ENCODE results near the gene NDRG2. TPM values are rescaled to one million over a fixed set of nuclear protein-coding genes. Genes with fewer than 3 reads are reported as not detected.

NDRG2 gene
- total RNA-seq, 1 donor from 2014 or later, result 45.9 TPM

DNA sequence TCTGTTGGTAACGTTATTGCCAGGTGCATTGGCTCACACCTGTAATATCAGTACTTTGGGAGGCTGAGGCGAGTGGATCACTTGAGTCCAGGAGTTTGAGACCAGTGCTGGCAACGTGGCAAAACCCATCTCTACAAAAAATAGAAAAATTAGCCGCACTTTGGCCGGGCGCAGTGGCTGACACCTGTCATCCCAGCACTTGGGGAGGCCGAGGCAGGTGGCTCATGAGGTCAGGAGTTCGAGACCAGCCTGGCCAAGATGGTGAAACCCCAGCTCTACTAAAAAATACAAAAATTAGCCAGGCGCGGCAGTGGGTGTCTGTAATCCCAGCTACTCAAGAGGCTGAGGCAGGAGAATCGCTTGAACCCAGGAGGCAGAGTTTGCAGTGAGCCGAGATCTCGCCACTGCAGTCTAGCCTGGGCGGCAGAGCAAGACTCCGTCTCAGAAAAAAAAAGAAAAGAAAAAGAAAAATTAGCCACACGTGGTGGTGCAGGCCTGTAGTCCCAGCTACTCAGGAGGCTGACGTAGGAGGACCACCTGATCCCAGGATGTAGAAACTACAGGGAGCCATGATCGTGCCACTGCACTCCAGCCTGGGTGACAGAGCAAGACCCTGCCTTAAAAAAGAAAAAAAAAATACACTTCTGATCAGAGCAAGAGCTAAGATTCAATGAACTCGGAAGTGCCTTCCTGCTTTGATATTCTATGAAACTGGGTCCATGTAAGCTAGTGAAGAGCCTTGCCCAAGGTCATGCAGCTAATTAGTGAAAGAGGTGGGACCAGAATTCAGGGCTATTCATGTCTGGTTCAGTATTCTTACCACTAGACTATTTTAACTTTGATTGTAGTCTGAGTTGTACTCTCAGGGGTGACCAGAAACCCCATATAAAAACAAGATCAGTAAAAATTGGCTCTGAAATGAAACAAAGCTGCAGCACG is 28.6 kb upstream of the NDRG2 start:
- Mint-ChIP-seq H3K9me3 (ENCODE audit: unreplicated experiment) (no peaks in the 10 kb centered on the region), H3K4me3 (ENCODE audit: unreplicated experiment) (no peak overlapping the region), H3K27me3 (ENCODE audit: unreplicated experiment) (peaks cover 3% of the 10 kb centered on the region), H3K4me1 (ENCODE audit: unreplicated experiment) (no peaks in the 10 kb centered on the region), H3K36me3 (ENCODE audit: low read depth, unreplicated experiment) (no peaks in the 10 kb centered on the region), H3K27ac (ENCODE audit: unreplicated experiment) (no peak overlapping the region)
- no peak for TF ChIP-seq CTCF (IDR thresholded peaks at IDR 0.05; ENCODE audit: unreplicated experiment)
- DNase-seq (ENCODE audit: low spot score), result no peak

- TF ChIP-seq CTCF (IDR thresholded peaks at IDR 0.05; ENCODE audit: unreplicated experiment), result no peak
- H3K27me3 Mint-ChIP-seq (ENCODE audit: unreplicated experiment), result peaks cover 3% of the 10 kb centered on the region
- H3K9me3 Mint-ChIP-seq (ENCODE audit: unreplicated experiment), result no peaks in the 10 kb centered on the region
- H3K27ac Mint-ChIP-seq (ENCODE audit: unreplicated experiment), result no peak overlapping the region
- H3K4me3 Mint-ChIP-seq (ENCODE audit: unreplicated experiment), result no peak overlapping the region
- H3K4me1 Mint-ChIP-seq (ENCODE audit: unreplicated experiment), result no peaks in the 10 kb centered on the region
- no peaks in the 10 kb centered on the region for H3K36me3 Mint-ChIP-seq (ENCODE audit: low read depth, unreplicated experiment)
- no peak for DNase-seq (ENCODE audit: low spot score)
These were observed 25.7 kb upstream of the NDRG2 start for GRCh38 chr14:21050597-21050996.

- H3K27me3 Mint-ChIP-seq (ENCODE audit: unreplicated experiment), result peaks cover 5% of the 10 kb centered on the region
- no peak overlapping the region for H3K27ac Mint-ChIP-seq (ENCODE audit: unreplicated experiment)
- no peaks in the 10 kb centered on the region for H3K9me3 Mint-ChIP-seq (ENCODE audit: unreplicated experiment)
These were observed 24.4 kb upstream of the NDRG2 start for GRCh38 chr14:21049271-21049673.

GRCh38 chr14:21048638-21049037 is 23.8 kb upstream of the NDRG2 start:
- Mint-ChIP-seq H3K9me3 (ENCODE audit: unreplicated experiment) (no peaks in the 10 kb centered on the region), H3K4me1 (ENCODE audit: unreplicated experiment) (peaks cover 10% of the 10 kb centered on the region), H3K36me3 (ENCODE audit: low read depth, unreplicated experiment) (no peaks in the 10 kb centered on the region), H3K27ac (ENCODE audit: unreplicated experiment) (no peak overlapping the region), H3K27me3 (ENCODE audit: unreplicated experiment) (peaks cover 5% of the 10 kb centered on the region), H3K4me3 (ENCODE audit: unreplicated experiment) (no peak overlapping the region)
- DNase-seq (ENCODE audit: low spot score), result no peak
- TF ChIP-seq CTCF (IDR thresholded peaks at IDR 0.05; ENCODE audit: unreplicated experiment), result no peak

More at GRCh38 chr14:21049271-21049673, 24.4 kb upstream of the NDRG2 start:
- no peak for DNase-seq (ENCODE audit: low spot score)
- H3K36me3 Mint-ChIP-seq (ENCODE audit: low read depth, unreplicated experiment), result no peaks in the 10 kb centered on the region
- peaks cover 8% of the 10 kb centered on the region for H3K4me1 Mint-ChIP-seq (ENCODE audit: unreplicated experiment)
- H3K4me3 Mint-ChIP-seq (ENCODE audit: unreplicated experiment), result no peak overlapping the region
- TF ChIP-seq CTCF (IDR thresholded peaks at IDR 0.05; ENCODE audit: unreplicated experiment), result no peak

- TF ChIP-seq CTCF (IDR thresholded peaks at IDR 0.05; ENCODE audit: unreplicated experiment), result no peak
- H3K27ac Mint-ChIP-seq (ENCODE audit: unreplicated experiment), result no peak overlapping the region
- H3K27me3 Mint-ChIP-seq (ENCODE audit: unreplicated experiment), result peaks cover 9% of the 10 kb centered on the region
- no peak for DNase-seq (ENCODE audit: low spot score)
- peaks cover 19% of the 10 kb centered on the region for H3K4me1 Mint-ChIP-seq (ENCODE audit: unreplicated experiment)
- H3K9me3 Mint-ChIP-seq (ENCODE audit: unreplicated experiment), result no peaks in the 10 kb centered on the region
- H3K36me3 Mint-ChIP-seq (ENCODE audit: low read depth, unreplicated experiment), result no peaks in the 10 kb centered on the region
- no peak overlapping the region for H3K4me3 Mint-ChIP-seq (ENCODE audit: unreplicated experiment)
These were observed 22.5 kb upstream of the NDRG2 start for GRCh38 chr14:21047378-21047781.

Measured in endothelial cell (in vitro differentiated cells).